OCI-LY3 (cell line): ENCODE measurements around the gene SEPTIN12.

Experiments
- EZH2phosphoT487 ChIP-seq: fragments of 200-600 bp; shearing (Covaris generic); IDR thresholded peaks from 2 replicates; pipeline ENCODE4 v1.6.1; 2018; ENCODE audit warnings: antibody characterized with exemption, mixed run types, low read depth
- TF ChIP-seq, protein P1 (sequence below): fragments of 200-600, 300-600 bp; sonication (generic); IDR thresholded peaks from 2 replicates; pipeline ENCODE4 v1.5.1; 2014; ENCODE audit warnings: antibody characterized with exemption, low read length, low read depth

GRCh38 chr16:4788910-4789309 is 765 bp upstream of the SEPTIN12 start:
- TF ChIP-seq, protein P1, sequence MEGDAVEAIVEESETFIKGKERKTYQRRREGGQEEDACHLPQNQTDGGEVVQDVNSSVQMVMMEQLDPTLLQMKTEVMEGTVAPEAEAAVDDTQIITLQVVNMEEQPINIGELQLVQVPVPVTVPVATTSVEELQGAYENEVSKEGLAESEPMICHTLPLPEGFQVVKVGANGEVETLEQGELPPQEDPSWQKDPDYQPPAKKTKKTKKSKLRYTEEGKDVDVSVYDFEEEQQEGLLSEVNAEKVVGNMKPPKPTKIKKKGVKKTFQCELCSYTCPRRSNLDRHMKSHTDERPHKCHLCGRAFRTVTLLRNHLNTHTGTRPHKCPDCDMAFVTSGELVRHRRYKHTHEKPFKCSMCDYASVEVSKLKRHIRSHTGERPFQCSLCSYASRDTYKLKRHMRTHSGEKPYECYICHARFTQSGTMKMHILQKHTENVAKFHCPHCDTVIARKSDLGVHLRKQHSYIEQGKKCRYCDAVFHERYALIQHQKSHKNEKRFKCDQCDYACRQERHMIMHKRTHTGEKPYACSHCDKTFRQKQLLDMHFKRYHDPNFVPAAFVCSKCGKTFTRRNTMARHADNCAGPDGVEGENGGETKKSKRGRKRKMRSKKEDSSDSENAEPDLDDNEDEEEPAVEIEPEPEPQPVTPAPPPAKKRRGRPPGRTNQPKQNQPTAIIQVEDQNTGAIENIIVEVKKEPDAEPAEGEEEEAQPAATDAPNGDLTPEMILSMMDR, result no peak
- TF ChIP-seq EZH2phosphoT487, result no peak
